Measurements from ENCODE around the gene ULK4. TPM values are rescaled to one million over a fixed set of nuclear protein-coding genes. Genes with fewer than 3 reads are reported as not detected.
"Not testable (repeated sequence)": the region's sequence is repeated elsewhere in the genome, so short reads cannot be mapped to it uniquely, and the experiment has no call there.

The ULK4 gene
- polyA plus RNA-seq, 12 donors: 1.2 to 2.7 (median 2.0) TPM; not detected in 2

GRCh38 chr3:41579861-41580260, 382.0 kb downstream of the ULK4 start:
- DNase-seq: no peak

- DNase-seq: no peak
Measured at GRCh38 chr3:41578798-41579197, 383.1 kb downstream of the ULK4 start.

- DNase-seq: no peak
Measured at GRCh38 chr3:41575724-41576123, 386.2 kb downstream of the ULK4 start.

GRCh38 chr3:41574900-41575299, 387.0 kb downstream of the ULK4 start:
- DNase-seq: no peak

- DNase-seq: no peak
Measured at GRCh38 chr3:41573591-41573990, 388.3 kb downstream of the ULK4 start.

GRCh38 chr3:41572092-41572491, 389.8 kb downstream of the ULK4 start:
- DNase-seq: no peak

GRCh38 chr3:41569632-41570305, 392.1 kb downstream of the ULK4 start:
- DNase-seq: no peak

GRCh38 chr3:41565948-41566514, 395.9 kb downstream of the ULK4 start:
- no peak for DNase-seq

GRCh38 chr3:41565003-41565402, 396.9 kb downstream of the ULK4 start:
- DNase-seq: no peak

- not testable (repeated sequence) for DNase-seq
Measured at GRCh38 chr3:41556245-41556644, 405.7 kb downstream of the ULK4 start.

GRCh38 chr3:41532976-41533375, 428.9 kb downstream of the ULK4 start:
- DNase-seq: no peak

- no peak for DNase-seq
Measured at GRCh38 chr3:41526995-41527573, 434.8 kb downstream of the ULK4 start.

- no peak for DNase-seq
Measured at GRCh38 chr3:41525303-41526064, 436.4 kb downstream of the ULK4 start.

GRCh38 chr3:41523897-41524296, 438.0 kb downstream of the ULK4 start:
- DNase-seq: no peak

GRCh38 chr3:41522612-41523011, 439.3 kb downstream of the ULK4 start:
- DNase-seq: no peak

- DNase-seq: no peak
Measured at GRCh38 chr3:41521010-41521655, 440.8 kb downstream of the ULK4 start.

- DNase-seq: no peak
Measured at GRCh38 chr3:41519746-41520145, 442.2 kb downstream of the ULK4 start.

- DNase-seq: no peak
Measured at GRCh38 chr3:41518626-41519025, 443.3 kb downstream of the ULK4 start.

- DNase-seq: no peak
Measured at GRCh38 chr3:41508063-41508696, 453.7 kb downstream of the ULK4 start.

- DNase-seq: no peak
Measured at GRCh38 chr3:41507336-41508062, 454.4 kb downstream of the ULK4 start.
